Thyroid gland (tissue), 4 donors: Measurements from ENCODE around the gene RC3H2.

Experiments used
- POLR2A ChIP-seq, 2 donors: fragments of 450-650 bp; IDR thresholded peaks; one replicate each; pipeline ENCODE4 v1.6.1; 2017; ENCODE audit warnings: antibody characterized with exemption in 2 of 2, mild to moderate bottlenecking in 2 of 2, moderate library complexity in 1 of 2
- TF ChIP-seq, protein P1 (sequence below), 6 experiments: fragments of 200-600 bp in 3 of 6; fragments of 450-650 bp in 3 of 6; sonication (generic) in 3 of 6; IDR thresholded peaks; one replicate each; pipeline ENCODE4 v1.5.1; 2016 to 2019; ENCODE audit warnings: antibody characterized with exemption in 6 of 6, mild to moderate bottlenecking in 2 of 6, inconsistent platforms in 1 of 6, moderate library complexity in 1 of 6

DNA sequence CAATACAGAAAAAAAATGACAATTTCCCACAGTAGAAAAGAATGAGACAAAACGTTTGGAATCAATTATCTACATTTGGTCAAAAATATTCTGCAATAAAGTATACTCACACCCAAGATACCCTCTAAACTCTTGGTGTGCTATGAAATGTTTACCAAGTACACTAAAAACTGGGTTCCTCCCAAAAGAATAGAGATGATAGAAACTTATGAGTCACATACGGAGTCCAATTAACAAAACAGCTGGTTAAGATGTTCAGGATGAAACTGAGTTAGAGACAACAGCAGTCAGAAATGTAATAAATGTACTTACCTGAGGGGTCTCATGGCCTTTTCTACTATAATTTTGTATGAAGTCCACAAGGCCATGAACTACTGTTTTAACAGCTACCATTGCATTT lies 25.7 kb downstream of the RC3H2 start:
- TF ChIP-seq, protein P1, sequence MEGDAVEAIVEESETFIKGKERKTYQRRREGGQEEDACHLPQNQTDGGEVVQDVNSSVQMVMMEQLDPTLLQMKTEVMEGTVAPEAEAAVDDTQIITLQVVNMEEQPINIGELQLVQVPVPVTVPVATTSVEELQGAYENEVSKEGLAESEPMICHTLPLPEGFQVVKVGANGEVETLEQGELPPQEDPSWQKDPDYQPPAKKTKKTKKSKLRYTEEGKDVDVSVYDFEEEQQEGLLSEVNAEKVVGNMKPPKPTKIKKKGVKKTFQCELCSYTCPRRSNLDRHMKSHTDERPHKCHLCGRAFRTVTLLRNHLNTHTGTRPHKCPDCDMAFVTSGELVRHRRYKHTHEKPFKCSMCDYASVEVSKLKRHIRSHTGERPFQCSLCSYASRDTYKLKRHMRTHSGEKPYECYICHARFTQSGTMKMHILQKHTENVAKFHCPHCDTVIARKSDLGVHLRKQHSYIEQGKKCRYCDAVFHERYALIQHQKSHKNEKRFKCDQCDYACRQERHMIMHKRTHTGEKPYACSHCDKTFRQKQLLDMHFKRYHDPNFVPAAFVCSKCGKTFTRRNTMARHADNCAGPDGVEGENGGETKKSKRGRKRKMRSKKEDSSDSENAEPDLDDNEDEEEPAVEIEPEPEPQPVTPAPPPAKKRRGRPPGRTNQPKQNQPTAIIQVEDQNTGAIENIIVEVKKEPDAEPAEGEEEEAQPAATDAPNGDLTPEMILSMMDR (IDR thresholded peaks at IDR 0.05) = no peak
- TF ChIP-seq POLR2A (IDR thresholded peaks at IDR 0.05) = no peak
